Measurements from ENCODE around the gene ORMDL1.
A peak's percentile ranks its signal among the peaks of the same experiment; 100 is the strongest.

The ORMDL1 gene

GRCh38 chr2:189783927-189784867 is at the start of gene ORMDL1, which contains the start of gene PMS1:
Gene ORMDL1, minus strand, starts transcription at chr2:189784339. Its CDS starts 1,744 bp downstream, at chr2:189782595.
Gene PMS1, plus strand, starts transcription at chr2:189784450. Its CDS starts 7,360 bp downstream, at chr2:189791810.
- peak; percentile 76 to 94 for DNase-seq

- DNase-seq: peak in 1 of 2 experiments; percentile 43
Observed at GRCh38 chr2:189830510-189830909, 46.4 kb upstream of the ORMDL1 start.

GRCh38 chr2:189829102-189829833 is 45.1 kb upstream of the ORMDL1 start:
- no peak for DNase-seq

GRCh38 chr2:189826039-189826438 is 41.9 kb upstream of the ORMDL1 start:
- no peak for DNase-seq

- no peak for DNase-seq
Observed at GRCh38 chr2:189824694-189825396, 40.7 kb upstream of the ORMDL1 start.

- no peak for DNase-seq
Observed at GRCh38 chr2:189821953-189822748, 38.0 kb upstream of the ORMDL1 start.

- DNase-seq: no peak
Observed at GRCh38 chr2:189819297-189819704, 35.2 kb upstream of the ORMDL1 start.

GRCh38 chr2:189818249-189819038 is 34.3 kb upstream of the ORMDL1 start:
- DNase-seq: no peak

- no peak for DNase-seq
Observed at GRCh38 chr2:189803431-189803830, 19.3 kb upstream of the ORMDL1 start.

- no peak for DNase-seq
Observed at GRCh38 chr2:189802396-189802912, 18.3 kb upstream of the ORMDL1 start.

- peak in 1 of 2 experiments; percentile 32 for DNase-seq
Observed at GRCh38 chr2:189799531-189799930, 15.4 kb upstream of the ORMDL1 start.

GRCh38 chr2:189799030-189799331 is 14.8 kb upstream of the ORMDL1 start:
- DNase-seq: no peak

GRCh38 chr2:189798312-189799029 is 14.3 kb upstream of the ORMDL1 start:
- DNase-seq: peak in 1 of 2 experiments; percentile 34

- DNase-seq: no peak
Observed at GRCh38 chr2:189797902-189798301, 13.8 kb upstream of the ORMDL1 start.

GRCh38 chr2:189794310-189794709 is 10.2 kb upstream of the ORMDL1 start:
- no peak for DNase-seq

GRCh38 chr2:189791338-189792042 is 7.4 kb upstream of the ORMDL1 start:
- no peak for DNase-seq

- DNase-seq: peak in 1 of 2 experiments; percentile 36
Observed at GRCh38 chr2:189783451-189783926, 650 bp downstream of the ORMDL1 start.

- no peak for DNase-seq
Observed at GRCh38 chr2:189782221-189782671, 1.9 kb downstream of the ORMDL1 start.

GRCh38 chr2:189772212-189772611 is 11.9 kb downstream of the ORMDL1 start:
- no peak for DNase-seq

Measured in NCI-H524 (cell line).